GM18499 (cell line): ENCODE data around the gene GNG12.
"Not testable (repeated sequence)": the region's sequence is repeated elsewhere in the genome, so short reads cannot be mapped to it uniquely, and the experiment has no call there.

Experiments
- ATAC-seq: cut with Tn5 transposase; IDR thresholded peaks from one replicate; pipeline ENCODE4 v1.9.1; 2021; ENCODE audit warnings: moderate number of reproducible peaks; ENCODE audit not compliant: insufficient read depth, unreplicated experiment

Gene GNG12

DNA sequence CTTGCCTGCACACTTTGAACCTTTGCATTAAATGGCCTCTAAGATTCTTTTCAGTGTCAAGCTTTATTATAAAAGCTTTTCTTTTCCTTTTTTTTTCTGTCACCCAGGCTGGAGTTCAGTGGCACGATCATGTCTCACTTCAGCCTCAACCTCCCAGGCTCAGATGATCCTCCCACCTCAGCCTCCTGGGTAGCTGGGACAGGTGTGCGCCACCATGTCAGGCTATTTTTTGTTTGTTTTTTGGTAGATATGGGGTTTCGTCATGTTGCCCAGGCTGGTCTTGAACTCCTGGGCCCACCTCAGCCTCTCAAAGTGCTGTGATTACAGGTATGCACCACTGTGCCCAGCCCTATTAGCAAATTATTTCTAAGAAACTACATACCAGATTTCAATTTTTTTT lies 95.4 kb downstream of the GNG12 start:
- ATAC-seq = no peak

DNA sequence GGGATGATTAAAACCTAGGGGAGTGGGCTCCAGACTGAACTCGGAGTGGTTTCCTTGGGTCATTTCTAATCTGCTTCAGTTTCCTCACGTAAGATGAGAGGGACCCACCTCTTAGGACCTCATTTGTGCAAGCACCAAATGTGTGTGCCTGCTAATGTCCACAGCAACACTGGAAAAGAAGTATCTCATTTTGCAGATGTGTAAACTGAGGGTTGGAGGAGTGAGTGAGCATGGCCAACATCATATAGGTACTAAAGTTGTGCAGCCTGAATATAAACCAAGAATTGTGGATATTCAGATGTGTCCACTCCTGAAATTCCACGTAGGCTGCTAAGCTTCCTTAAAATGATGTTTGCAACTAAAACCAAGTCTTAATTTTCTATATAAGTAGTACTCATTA lies 96.5 kb downstream of the GNG12 start:
- no peak for ATAC-seq

DNA sequence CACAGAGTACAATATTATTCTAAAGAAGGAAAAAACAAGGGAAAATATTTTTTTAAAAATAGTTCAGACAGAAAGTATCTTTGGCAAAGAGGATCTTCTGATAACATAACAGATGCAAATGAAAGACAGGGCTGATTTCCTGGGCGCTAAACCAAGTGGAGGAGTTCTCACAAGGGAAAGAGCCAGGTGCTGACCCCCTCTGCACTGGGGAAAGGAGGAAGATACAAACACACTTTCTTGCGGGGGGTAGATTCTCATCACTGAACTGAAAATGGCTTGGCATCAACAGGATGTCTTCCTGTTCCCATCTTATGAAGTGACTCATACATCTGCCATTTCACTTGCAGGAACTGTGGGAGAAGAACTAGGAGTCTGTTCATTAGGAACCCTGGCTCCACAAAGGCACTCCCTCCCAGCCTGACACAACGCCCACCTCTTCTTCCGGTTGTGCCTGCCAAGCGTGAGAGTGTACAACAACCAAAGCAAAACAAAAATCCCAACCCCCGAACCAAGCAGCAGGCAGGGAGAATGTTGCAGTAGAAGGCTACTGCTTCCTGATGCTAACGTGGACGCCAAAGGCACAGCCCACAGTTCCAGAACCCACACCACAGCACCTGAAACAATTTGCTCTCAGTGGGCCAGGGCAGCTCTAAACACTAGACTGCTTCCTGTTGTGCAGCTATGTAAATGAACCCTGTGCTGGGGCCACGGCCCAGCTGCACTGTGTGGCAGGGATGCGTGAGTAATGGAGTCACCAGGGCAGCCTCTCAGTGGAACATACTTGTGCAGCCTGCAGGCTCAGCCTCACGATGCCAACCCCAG lies 97.2 kb downstream of the GNG12 start:
- peak; percentile 86 for ATAC-seq

DNA sequence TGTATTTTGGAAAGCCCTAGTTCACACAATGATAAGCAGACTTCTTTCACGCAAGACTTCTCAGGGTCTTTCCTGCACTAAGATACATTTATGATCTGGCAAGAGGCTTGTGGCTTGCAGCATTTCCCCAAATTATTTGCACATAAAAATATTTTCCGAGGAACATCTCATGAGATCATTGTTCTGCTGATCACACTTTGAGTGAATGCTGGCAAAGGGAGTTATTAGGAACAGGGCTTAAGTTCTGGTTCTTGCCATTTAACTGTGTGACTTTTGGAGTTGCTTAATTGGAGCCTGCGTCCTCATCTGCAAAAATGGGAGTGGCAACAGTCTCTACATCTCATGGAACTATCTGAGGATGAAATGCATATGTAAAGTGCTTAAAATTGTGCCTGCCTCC lies 98.1 kb downstream of the GNG12 start:
- ATAC-seq = no peak

DNA sequence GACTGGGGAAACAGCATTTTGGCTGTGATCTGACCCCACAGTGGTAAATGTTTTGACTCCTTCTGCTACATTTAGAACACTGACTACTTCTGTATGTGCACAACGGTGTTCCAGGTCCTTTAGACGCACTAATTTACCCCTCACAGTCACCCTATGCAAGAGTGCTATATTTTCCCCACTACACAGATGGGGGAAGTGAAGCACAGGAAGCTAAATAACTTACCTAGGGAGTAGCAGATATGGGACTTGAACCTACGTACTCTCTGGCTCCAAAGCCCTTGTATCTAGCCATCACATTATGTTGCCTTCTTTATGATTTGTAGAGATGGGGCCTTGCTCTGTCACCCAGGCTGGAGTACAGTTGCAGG lies 99.0 kb downstream of the GNG12 start:
- no peak for ATAC-seq

DNA sequence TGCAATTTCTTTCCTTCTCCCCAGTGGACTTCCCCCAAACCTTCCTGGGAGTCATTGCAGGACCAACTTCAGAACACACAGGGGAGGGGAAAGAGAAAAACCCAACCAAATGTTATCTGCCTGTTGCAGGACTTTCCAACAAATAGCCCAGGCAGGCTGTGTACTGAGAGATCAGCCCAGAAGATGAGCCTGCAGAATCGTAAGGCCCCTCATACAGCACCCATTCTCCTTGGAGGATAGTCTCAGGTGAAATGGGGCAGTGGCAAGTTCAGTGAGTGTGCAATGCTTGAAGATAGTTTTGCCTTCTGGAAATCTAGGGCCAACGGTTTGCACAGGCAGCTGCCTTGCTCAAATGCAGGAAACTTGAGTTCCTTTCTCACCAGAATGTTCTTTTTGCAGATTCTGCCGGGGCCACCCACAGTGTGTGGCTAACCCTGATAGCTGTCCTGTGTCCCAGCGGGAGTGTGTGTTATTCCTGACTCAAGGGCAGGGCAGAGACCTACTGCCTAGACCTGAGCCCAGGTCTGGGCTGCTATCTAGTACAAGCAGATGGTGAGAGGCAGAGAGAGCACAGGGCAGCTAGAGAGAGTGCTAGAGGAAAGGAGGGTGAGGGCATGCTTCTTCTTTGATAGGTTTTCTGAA lies 99.5 kb downstream of the GNG12 start:
- ATAC-seq = no peak

DNA sequence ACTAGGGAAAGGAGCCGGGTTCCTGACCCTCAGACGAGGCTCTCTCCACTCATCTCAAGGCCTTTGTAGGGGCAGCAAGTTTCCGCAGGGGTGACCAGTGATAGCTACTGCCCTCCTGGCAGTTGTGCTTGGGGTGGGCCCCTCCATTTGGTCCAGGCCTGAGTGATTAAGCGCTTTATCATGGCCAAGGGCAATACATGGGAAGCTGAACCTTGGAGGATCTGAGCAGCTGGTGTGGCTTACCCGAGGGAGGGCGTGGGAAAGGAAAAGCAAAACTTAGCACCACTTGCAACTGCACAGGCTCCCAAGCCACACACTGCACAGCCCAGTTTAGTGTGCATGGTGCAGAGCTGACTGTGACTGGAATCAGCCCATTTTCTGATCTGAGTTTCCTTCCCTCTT lies 100.5 kb downstream of the GNG12 start:
- ATAC-seq = peak; percentile 38

DNA sequence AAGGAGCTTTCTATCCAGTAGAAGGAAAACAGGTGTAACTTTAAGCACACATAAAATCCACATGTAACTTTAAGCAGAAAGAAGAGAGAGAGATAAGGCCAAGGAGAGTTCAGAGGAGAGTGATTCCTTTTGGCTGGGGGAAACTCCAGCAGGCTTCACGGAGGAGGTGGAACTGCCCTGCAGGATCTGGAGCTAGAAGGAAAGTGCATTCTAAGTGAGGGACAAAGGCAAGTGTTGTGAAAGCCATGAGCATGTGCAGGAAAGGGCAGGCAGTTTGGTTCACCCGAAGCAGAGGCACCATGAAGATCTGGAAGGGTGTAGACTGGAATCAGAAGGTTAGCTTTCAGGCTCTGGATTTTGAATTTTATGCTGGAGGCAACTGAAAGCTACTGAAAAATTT lies 101.9 kb downstream of the GNG12 start:
- ATAC-seq = no peak

DNA sequence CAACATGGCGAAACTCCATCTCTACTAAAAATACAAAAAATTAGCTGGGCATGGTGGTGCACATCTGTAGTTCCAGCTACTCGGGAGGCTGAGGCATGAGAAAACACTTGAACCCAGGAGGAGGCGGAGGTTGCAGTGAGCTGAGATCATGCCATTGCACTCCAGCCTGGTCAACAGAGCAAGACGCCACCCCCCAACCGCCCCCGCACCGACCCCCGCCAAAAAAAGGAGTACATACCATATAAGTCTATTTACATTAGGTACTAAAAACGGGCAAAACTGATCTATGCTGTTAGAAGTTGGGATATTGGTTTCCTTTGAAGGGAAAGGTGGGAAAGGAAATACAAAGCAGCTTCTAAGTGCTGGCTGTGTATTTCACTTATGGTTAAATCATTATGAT lies 103.0 kb downstream of the GNG12 start:
- ATAC-seq = not testable (repeated sequence)

DNA sequence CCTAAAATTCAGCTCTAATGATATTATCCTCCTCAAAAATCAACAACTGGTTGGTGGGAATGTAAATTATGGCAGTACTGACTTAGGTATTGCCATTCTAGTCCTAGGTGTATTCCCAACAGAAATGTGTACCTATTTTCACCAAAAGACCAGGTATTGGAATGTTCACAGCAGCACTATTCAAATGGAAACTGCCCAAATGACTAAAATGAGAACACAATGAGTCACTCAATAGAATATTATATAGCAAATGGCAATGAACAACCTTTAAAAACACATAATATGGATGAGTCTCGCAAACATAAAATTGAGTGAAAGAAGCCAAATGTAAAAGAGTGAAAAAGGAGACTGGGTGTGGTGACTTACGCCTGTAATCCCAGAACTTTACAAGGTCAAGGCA lies 103.4 kb downstream of the GNG12 start:
- no peak for ATAC-seq

DNA sequence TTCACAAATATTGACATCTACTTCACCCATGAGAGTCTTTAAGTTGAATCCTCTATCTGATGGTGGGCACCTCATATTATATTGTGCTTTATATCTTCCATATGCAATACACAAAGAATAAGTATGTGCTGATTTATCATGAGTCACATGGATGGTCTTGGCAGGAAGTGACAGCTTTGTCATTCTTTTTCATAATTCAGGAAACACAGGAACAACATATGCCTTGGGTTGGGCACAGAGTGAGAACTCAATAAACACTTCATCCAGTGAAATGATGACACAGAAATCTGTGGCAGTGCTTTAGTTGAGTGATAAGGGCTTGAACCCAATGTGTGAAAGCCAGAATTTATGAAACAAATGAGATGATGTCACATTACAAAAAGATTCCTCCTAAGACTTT lies 107.0 kb downstream of the GNG12 start:
- no peak for ATAC-seq

DNA sequence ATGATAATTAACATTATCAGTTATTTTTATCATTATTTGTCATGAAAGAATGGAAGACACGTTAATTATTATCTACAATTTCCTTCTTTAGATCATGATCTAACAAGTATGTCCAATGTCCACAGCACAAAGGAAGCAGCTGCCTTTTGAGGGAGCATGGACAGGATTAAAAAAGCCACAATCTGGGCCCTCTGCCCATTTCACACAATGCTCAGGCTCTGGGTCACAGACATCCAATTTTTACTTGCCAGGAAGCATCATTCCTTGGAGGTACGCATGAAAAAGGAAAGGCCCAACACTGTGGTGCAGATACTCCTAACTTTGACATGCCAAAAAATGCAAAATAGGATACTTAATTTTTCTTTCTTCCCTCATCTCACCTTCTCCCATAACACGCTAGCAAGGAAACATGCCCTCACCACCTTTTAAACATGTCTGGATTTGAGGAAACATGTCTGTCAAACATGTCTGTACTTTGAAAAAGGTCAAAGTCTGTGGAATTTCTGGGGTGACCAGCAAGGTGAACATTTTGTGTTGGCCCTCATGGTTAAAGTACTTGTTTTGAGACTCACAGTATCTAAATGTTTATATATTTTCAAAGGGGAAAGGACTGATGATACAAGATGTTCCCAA lies 108.2 kb downstream of the GNG12 start:
- no peak for ATAC-seq

DNA sequence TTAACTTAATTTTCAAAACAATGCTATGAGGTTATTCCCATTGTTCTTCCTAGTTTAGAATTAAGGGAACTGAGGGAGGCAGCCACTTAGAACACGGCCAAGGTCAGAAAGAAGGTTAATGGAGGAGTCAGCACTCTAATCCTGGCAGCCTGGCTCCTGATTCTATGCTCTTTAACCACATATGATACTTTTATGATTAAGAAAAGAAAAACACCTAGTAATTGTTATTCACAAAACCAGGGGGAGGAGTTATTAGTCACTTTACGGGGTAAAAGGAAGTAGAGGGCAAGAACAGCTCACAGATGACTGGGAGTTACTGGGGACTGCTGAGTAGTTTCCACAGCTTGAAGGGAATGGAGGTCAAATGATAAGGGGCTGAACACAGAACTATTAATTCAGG lies 109.6 kb downstream of the GNG12 start:
- peak; percentile 76 for ATAC-seq

DNA sequence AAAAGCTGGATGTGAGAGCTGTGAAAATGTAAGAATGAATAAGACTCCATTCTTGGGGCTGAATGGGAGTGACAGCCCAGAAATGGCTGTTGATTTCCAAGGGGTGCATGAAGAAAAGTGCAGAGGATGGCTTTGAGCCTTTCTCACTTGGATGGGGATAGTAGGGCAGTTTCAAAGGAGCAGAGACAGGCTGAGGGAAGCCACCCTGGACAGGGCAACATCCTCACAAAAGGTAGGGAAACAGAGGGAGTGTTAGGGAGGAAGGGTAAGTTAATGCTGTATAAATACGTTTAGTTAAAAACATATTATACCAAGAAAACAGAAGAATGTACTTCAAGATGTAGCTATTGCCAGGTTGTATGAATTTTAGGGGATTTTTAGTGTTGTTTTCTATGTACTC lies 110.1 kb downstream of the GNG12 start:
- no peak for ATAC-seq

DNA sequence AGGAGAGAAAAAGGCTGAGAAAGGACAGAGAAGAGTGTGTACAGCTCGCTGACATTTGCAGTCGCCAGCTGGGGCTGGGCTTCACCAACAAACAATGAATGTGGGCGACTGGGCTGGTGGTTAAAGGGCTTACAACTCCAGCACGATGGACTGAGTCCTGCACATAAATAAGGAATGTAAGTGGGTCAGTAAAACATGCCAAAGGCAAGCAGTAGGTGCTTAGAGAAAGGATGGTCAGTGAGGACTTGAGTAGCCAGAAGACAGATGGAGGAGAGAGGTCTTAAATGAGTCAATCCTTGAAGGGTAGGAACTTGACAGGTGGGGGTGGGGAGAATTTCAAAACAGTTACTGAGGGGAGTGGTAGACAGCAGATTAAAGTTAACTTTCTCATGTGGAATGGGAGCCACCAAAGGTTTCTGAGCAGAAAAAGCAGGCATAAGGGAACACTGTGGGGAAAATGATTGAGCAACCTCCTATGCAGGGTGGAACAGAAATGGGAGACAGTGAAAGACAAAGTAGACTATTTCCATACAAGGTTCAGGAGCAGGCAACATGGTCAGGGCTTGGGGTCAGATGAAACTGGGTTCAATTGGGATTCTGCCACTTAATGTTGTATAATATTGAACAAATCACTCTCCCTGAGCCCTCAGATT lies 110.8 kb downstream of the GNG12 start:
- no peak for ATAC-seq

DNA sequence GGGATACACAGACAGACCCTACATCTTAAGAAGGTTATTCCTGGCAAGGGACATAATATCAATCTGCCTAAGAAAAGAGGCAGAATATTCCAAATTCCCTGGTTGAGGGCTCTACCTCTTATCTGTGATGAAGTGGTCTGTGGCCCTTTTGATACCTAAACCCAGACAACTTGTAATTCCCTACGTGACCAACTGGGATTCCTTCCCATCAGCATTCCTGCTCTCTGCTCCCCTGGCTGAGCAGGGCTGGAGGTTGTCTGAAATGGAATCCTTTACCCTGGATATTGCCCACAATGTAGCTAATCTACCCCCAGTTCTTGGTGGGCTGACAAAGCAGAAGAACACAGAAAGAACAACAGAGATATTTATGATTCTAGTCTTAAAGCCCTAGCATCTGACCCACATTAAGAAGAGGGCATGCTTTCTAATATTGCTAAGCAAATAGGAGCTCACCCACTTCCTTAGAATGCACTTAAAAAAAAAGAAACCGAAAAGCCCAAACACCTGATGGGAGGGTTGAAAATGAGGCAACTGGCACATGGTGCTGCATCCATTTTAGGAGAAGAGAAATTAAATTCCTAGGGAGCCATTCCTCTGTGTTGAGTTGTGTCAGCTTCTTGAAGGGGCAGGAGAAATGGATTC lies 111.5 kb downstream of the GNG12 start:
- no peak for ATAC-seq

DNA sequence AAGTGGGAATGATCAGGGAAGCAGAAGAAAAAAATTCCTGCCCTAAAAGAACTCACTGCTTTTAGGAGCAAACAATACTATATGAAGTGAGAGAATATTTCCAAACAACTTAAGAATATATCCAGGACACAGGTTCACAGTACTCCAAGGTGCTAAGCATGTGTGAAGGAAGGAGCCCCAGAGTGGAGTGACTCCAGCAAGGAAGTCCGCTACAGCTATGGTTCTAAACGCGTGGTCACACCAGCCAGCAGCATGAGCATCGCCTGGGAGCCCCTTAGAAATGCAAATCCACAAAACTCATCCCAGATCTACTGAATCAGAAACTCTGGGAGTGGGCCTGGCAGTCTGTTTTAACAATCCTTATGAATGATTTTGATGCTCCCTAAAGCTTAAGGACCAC lies 112.2 kb downstream of the GNG12 start:
- ATAC-seq = no peak

DNA sequence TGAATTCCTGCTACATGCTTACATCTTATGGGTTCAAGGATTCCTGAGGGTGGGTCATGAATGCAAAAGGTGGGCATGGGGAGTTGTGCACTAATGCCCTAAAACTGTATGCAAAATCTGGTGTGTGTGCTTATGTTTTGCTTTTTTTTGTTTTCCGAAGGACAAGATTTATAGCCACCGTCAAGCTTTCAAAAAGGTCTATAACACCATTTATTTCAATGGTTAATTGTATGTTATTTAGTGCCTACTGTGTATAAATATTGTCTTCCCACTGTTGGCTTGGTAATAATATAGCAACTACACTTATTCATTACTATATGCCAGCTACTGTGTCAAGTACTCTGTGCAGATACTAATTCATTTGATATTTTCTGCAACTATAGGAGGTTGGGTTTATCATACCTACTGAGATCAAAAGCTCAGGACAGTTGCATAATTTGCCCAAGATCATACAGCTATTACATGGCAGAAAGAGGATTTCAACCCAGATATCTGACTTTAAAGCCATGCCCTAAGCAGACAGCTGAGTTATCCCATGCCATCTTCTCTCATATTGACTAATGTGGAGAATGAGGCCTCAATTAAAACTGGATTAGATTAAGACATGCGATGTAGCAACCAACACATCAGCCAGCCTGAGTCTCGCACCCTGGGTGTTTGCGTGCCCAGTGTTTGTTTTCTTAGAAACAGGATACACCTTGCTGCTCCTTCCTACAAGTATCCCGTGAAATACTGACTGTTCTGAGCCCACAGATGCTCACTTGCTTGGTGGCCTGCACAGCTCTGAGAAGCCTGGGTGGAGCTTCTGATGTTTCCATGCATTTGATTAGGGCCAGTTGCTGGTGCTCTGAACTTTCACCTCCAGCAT lies 113.7 kb downstream of the GNG12 start:
- ATAC-seq = no peak

DNA sequence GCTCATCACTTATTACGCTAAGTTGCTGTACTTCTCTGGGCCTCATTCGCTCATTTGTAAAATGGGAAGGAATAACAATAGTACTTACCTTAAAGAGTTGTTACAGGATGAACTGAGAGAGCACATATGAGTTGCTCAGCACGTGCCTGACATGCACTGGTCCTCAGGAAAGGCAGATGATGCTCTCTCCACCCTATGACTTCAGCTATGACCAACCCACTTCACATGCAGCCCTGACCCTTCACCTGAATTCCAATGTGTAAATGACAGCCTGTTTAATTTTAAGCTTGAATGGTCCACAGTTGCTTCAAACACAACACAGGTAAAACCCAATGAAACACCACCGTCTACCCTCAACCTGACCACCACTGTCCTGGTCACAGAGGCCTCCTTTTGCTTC lies 115.4 kb downstream of the GNG12 start:
- ATAC-seq = no peak

DNA sequence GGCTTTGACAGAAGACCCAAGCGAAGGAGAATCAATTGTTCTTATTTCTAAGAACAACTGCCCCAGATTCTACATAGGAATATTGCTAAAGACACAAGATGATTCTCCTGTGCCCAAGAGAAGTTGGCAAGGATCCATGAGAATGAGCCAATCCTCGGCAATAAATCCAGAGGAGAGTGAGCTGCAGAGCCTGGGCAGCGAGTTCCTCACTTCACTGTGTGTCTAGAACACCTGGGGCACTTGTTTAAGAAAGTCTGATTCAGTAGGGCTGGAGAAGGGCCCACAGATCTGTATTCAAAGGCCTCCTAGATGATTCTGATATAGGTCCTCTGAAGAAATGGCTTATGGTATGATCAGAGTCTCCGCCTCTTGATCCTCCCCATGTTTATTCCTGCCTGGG lies 116.5 kb downstream of the GNG12 start:
- no peak for ATAC-seq
